Measurements from ENCODE around the gene TMEM259. TPM values are rescaled to one million over a fixed set of nuclear protein-coding genes. Genes with fewer than 3 reads are reported as not detected.

Gene TMEM259
- total and polyA plus RNA-seq, 2 donors (not counting 3 experiments of a cell fraction or from before 2014, with no cell fraction given), result 142 to 297 TPM

DNA sequence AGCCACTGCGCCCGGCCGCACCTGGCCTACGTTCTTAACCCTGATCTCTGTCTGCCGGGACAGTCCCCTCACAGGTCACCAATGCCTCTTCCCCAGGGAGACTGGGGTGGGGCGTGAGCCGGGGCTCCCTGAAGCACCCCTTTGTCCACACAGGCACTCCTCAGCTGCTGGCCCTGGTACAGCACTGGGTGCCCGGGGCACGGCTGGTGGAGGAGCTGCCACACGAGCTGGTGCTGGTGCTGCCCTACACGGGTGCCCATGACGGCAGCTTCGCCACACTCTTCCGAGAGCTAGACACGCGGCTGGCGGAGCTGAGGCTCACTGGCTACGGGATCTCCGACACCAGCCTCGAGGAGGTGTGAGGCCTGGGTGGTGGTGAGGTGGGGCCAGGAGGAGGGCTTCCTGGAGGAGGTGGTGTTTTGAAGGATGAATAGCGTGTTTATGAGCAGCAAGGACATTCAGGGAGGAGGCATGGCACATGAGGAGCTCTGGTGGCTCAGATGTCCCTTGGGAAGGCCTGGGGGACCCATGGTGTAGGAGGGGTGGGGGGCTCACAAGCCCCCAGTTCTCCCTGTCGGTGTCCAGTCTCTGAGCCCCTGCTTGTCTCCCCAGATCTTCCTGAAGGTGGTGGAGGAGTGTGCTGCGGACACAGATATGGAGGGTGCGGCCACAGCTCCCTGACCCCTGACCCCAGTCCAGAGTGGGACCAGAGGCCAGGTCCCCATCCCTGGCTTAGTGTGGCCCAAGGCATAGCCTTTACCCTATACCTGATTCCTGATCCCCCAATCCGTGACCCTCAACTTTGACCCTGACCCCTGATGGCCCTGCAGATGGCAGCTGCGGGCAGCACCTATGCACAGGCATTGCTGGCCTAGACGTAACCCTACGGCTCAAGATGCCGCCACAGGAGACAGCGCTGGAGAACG, 32.5 kb upstream of the TMEM259 start:
- dilution Hi-C loops (cut with MboI; ENCODE audit: extremely low pct_ligation_motif_present, low sequenced_read_pairs), result no loop called here
- H3K9ac ChIP-seq (replicated peaks; ENCODE audit: extremely low read depth, insufficient read depth, low read length), result no peak overlapping the region
- intact Hi-C loops (cut with micrococcal nuclease), result no loop called here
- ChIA-PET CTCF (interaction anchor here (0.9 kb wide), 1 partner anchor 11 kb away, joined by 4 read pairs; no protein-coding TSS in a partner anchor), POLR2A (no interaction called here)
- no peak overlapping the region for H2AFZ ChIP-seq (ENCODE audit: low read depth, low read length)
- H3K79me2 ChIP-seq (ENCODE audit: control insufficient read depth, insufficient read depth, low read length), result no peaks in the 10 kb centered on the region
- FAIRE-seq (no peak), DNase-seq (ENCODE audit: low read depth, low spot score) (no peak)
- H3K4me3 ChIP-seq (replicated peaks in 1 of 3; ENCODE audit: insufficient read depth in 1 of 3, low read depth in 1 of 3, low read length in 3 of 3), result no peak overlapping the region
- no peaks in the 10 kb centered on the region for H3K36me3 ChIP-seq (ENCODE audit: control insufficient read depth in 2 of 2, extremely low read depth in 1 of 2, insufficient read depth in 2 of 2, low read length in 2 of 2)
- H3K4me2 ChIP-seq (ENCODE audit: insufficient read depth, low read length), result no peak overlapping the region
- H3K27ac ChIP-seq (ENCODE audit: insufficient read depth, low read depth, low read length), result no peak overlapping the region
- H3K9me3 ChIP-seq (replicated peaks; ENCODE audit: control insufficient read depth, insufficient read depth, low read length), result no peaks in the 10 kb centered on the region
- no peak for TF ChIP-seq POLR2AphosphoS5 (IDR thresholded peaks at IDR 0.05; ENCODE audit: insufficient read depth, low read depth, low read length)
- TF ChIP-seq JUN (IDR thresholded peaks at IDR 0.05; ENCODE audit: borderline replicate concordance, insufficient read depth, insufficient read length, low read depth), result no peak
- TF ChIP-seq, protein P1, sequence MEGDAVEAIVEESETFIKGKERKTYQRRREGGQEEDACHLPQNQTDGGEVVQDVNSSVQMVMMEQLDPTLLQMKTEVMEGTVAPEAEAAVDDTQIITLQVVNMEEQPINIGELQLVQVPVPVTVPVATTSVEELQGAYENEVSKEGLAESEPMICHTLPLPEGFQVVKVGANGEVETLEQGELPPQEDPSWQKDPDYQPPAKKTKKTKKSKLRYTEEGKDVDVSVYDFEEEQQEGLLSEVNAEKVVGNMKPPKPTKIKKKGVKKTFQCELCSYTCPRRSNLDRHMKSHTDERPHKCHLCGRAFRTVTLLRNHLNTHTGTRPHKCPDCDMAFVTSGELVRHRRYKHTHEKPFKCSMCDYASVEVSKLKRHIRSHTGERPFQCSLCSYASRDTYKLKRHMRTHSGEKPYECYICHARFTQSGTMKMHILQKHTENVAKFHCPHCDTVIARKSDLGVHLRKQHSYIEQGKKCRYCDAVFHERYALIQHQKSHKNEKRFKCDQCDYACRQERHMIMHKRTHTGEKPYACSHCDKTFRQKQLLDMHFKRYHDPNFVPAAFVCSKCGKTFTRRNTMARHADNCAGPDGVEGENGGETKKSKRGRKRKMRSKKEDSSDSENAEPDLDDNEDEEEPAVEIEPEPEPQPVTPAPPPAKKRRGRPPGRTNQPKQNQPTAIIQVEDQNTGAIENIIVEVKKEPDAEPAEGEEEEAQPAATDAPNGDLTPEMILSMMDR (IDR thresholded peaks at IDR 0.05; ENCODE audit: extremely low read depth in 1 of 2, insufficient read depth in 1 of 2, low read depth in 1 of 2, low read length in 2 of 2), result no peak
- TF ChIP-seq MYC (IDR thresholded peaks at IDR 0.05; ENCODE audit: low read depth, low read length), result no peak
- no peak for TF ChIP-seq POLR2A (IDR thresholded peaks at IDR 0.05; ENCODE audit: low read depth, low read length)
- no peak for TF ChIP-seq EZH2 (IDR thresholded peaks at IDR 0.05; ENCODE audit: borderline replicate concordance, low read depth, low read length, severe bottlenecking)
- TF ChIP-seq, protein P2, sequence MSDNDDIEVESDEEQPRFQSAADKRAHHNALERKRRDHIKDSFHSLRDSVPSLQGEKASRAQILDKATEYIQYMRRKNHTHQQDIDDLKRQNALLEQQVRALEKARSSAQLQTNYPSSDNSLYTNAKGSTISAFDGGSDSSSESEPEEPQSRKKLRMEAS (IDR thresholded peaks at IDR 0.05; ENCODE audit: insufficient read depth, insufficient read length), result no peak
- no TSS peak for BruUV-seq (replicated peaks)
- H3K4me1 ChIP-seq (ENCODE audit: control insufficient read depth, extremely low read depth, insufficient read depth, low read length), result no peaks in the 10 kb centered on the region
- no peaks in the 10 kb centered on the region for H3K27me3 ChIP-seq (ENCODE audit: control insufficient read depth in 2 of 2, insufficient read depth in 2 of 2, low read length in 2 of 2)
- H3K9me1 ChIP-seq (replicated peaks; ENCODE audit: control insufficient read depth, extremely low read depth, insufficient read depth, low read length), result no peaks in the 10 kb centered on the region
- H4K20me1 ChIP-seq (replicated peaks; ENCODE audit: control insufficient read depth, extremely low read depth, insufficient read depth, low read length), result no peaks in the 10 kb centered on the region
